Stimulated activated naive CD4-positive, alpha-beta T cell treated with Interleukin-2 at 50 U/mL for 16 hours (primary cell): ENCODE measurements around the gene KRTCAP2.
A peak's percentile ranks its signal among the peaks of the same experiment; 100 is the strongest.
"Not testable (repeated sequence)": the region's sequence is repeated elsewhere in the genome, so short reads cannot be mapped to it uniquely, and the experiment has no call there.

Source experiments
- DNase-seq: peaks from one replicate; lab custom pipeline; 2025; lab: John Stamatoyannopoulos, UW

KRTCAP2 gene

DNA sequence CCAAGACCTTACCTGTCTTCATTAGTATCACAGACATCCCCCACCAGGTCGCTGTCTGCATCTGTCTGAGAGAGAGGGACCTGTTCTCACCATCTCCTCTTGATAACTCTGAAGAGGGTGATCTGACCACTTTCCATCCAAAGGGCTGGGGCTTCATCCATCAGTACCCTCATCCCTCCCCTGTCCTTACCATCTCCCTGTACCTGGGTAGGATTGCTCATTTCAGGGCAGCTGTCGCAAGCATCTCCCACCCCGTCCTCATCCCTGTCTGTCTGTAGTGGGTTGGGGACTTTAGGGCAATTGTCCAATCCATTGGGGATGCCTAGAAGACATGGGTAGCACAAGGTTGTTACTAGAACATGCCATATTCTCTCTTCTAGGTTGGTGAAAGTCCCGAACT, 26.7 kb upstream of the KRTCAP2 start:
- no peak for DNase-seq

DNA sequence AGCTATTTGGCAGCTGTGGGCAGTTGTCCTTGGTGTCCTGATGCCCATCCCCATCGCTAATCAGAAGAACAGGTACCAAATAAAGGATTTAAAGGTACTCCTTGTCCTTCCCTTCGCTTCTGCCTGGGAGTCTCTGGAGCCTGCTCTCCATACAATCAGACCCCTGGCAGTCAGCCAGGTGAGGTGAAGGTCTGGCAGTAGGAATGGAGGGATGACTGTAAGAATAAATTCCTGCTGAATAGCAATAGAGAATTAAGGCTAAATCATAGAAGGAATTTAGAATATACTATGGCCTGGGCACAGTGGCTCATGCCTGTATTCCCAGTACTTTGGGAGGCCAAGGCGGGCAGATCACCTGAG, 25.4 kb upstream of the KRTCAP2 start:
- DNase-seq, result no peak

DNA sequence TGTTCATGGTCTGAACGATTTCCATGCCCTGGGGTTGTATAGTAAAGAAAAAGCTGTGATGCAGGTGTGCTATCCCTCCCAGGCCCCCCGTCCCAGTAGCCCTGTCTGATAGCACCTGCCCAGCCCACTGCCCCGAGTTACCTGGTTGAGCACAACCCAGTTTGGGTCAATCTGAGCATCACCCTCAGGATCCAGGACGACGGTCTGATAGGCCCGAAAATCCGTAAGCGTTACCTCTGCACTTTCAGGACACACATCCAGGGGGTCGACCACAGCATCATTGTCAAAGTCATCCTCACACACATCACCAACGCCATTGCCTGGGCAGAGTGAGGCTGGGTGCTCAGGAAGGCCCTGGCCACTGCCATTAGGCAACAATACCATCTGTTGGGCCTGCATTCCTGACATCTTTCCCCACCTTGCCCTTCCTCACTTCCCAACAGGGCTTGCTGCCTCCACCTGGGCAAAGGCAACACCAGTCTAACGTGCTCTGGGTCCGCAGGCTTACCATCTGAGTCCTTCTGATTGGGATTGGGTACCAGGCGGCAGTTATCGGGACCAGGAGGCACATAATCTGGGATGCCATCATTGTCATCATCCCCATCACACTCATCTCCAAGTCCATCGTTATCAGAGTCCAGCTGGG, 24.9 kb upstream of the KRTCAP2 start:
- DNase-seq, result no peak

GRCh38 chr1:155196893-155197638, 24.0 kb upstream of the KRTCAP2 start:
- no peak for DNase-seq

DNA sequence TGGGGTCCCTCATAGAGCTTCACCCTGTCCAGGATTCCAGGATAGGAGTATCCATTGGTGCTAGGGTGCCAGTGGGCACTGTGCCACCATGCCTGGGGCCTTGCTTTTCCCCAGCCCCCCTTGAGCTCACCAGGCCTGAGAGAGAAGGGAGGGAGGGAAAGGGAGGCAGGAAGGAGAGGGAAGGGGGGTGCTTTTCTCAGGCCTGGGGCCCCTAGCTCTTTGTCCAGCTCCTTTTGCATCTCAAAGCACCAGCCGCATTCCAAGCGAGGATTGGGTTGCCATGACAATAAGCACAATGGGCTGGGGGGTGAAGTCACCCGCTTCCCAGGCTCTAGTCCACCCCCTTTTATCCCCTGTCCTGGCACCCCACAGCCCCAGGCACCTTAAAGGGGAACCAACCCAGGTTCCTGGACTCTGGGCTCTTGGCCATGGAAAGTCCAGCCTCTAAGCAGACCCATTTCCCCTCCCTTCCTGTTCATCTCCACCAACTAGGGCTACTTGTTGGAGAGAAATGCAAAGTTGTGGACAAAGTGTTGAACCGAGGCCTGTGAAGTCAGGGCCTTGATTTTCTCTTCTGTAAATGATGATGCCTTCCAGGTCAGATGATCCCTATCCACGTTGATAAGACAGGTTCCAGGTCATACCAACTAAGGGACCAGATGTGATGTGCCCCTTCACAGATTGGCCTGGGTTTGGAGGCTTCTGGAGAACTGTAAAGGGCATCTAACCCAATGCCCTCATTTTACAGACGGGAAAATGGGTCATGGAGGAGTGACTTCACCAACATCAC, 23.2 kb upstream of the KRTCAP2 start:
- no peak for DNase-seq

- DNase-seq, result no peak
Measured at GRCh38 chr1:155195201-155196102, 22.3 kb upstream of the KRTCAP2 start.

- DNase-seq, result not testable (repeated sequence)
Measured at GRCh38 chr1:155193991-155194240, 20.8 kb upstream of the KRTCAP2 start.

- DNase-seq, result peak; percentile 72
Measured at GRCh38 chr1:155193275-155193990, 20.3 kb upstream of the KRTCAP2 start.

- DNase-seq, result peak; percentile 34
Measured at GRCh38 chr1:155192346-155193274, 19.5 kb upstream of the KRTCAP2 start.

DNA sequence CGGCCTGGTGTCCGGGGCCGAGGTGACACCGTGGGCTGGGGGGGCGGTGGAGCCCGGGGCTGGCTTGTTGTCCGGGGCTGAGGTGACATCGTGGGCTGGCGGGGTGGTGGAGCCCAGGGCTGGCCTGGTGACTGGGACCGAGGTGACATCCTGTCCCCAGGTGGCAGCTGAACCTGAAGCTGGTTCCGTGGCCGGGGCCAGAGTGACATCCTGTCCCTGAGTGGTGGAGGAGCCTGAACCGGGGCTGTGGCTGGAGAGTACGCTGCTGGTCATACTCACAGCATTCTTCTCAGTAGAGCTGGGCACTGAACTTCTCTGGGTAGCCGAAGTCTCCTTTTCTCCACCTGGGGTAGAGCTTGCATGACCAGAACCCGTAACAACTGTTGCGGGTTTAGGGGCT, 18.8 kb upstream of the KRTCAP2 start:
- DNase-seq, result no peak

GRCh38 chr1:155189926-155190325, 16.8 kb upstream of the KRTCAP2 start:
- not testable (repeated sequence) for DNase-seq

- DNase-seq, result no peak
Measured at GRCh38 chr1:155188268-155188667, 15.2 kb upstream of the KRTCAP2 start.

- DNase-seq, result no peak
Measured at GRCh38 chr1:155187456-155187891, 14.4 kb upstream of the KRTCAP2 start.

DNA sequence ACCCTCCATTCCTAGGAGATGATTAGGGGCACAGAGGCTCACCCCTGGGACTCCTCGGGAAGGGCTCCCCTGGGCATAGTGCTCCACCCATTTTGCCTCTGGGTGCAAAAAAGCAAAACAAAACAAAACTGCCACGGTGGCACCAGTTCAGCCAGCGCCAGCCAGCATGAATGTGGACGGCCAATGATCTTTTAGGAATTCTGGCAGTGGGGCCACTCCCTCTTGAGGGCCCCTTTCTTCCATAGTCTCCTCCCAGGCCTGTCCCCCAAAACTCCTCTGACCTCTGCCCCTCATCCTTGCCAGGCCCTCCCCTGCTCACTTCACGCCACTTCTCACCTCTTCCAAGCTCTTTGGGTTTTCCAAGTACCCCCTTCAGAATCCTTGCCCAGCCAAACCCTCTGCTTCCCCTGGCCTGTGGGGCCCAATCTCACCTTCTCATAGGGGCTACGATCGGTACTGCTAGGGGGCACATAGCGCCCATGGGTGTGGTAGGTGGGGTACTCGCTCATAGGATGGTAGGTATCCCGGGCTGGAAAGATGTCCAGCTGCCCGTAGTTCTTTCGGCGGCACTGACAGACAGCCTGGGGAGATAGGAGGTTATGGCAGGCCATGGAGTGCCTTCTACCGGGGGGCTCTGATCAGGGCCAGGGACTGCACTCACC, 13.8 kb upstream of the KRTCAP2 start:
- no peak for DNase-seq

- DNase-seq, result no peak
Measured at GRCh38 chr1:155186067-155186793, 13.1 kb upstream of the KRTCAP2 start.

GRCh38 chr1:155185783-155186066, 12.6 kb upstream of the KRTCAP2 start:
- DNase-seq, result no peak

DNA sequence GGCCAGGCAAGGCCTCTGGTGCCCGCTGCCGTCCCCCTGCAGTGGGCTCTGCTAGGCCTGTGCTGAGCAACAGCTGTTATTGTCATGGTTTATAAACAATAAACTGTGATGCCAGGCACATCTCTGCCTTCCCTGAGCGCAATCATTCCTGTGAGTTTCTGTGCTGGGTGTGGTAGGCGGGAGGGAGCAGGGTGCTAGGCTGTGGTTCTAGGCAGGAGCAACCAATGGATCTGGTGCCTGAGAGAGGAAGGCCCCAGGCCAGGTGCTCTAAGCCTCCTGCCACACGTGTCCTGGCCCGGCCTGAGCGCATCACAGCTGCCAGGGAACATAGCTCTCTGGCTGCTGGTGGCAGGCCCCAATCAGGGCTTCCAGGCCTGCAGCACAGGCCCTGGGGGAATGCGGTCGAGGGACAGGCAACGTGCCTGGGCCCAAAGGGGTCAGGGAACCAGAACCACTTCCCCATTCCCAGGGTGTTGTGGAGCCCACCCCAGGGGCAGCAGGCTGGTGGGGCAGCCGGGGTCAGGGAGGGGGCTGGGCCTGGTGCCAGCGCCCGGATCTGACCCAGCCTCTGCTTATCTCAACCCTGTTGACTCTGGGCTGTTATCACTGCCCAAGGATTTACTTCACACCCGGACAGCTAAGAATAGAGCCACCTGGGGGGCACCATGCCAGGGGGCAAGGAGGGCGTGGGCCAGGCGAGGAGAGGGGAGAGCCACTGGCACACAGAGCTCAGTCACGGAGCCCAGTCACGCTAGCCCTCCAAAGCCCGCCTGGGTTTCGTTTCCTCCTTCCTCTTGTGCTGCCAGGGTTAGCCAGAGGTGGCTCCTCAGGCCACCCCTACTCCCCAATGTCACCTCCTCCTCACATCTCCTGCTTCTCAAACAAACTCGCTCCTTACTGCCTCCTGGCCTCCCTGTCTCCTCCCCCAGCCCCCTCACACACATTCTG, 12.0 kb upstream of the KRTCAP2 start:
- no peak for DNase-seq

GRCh38 chr1:155184351-155184811, 11.3 kb upstream of the KRTCAP2 start:
- DNase-seq, result no peak
